Measurements from ENCODE around the gene ERFL.

The ERFL gene

GRCh38 chr19:41923045-41923788 is 5.0 kb downstream of the ERFL start:
- no peak for TF ChIP-seq CTCF (conservative IDR thresholded peaks at IDR 0.05)
- no peak overlapping the region for H3K27ac ChIP-seq

DNA sequence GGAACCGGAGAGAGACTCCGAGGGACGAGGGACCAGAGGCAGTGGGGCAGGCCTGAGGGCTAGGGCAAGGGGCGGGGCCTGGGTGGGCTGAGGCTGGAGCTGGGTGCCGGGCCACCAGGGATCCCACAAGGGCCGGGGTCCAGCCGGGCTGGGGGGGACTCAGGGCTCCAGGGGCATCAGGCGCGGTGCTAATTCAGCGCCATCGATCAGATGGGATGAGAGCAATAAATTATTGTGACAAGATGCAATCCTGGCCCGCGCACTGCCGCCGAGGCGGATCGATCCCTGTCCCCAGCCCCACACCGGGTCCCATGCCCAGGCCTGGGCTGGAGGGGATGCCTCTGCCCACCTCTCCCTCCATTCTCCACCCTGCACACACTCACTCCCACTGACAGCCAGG is 5.7 kb downstream of the ERFL start:
- no peak for TF ChIP-seq CTCF (conservative IDR thresholded peaks at IDR 0.05)
- H3K27ac ChIP-seq: no peak overlapping the region

- TF ChIP-seq CTCF (conservative IDR thresholded peaks at IDR 0.05): no peak
- H3K27ac ChIP-seq: no peak overlapping the region
Measured at GRCh38 chr19:41921577-41922576, 6.4 kb downstream of the ERFL start.

DNA sequence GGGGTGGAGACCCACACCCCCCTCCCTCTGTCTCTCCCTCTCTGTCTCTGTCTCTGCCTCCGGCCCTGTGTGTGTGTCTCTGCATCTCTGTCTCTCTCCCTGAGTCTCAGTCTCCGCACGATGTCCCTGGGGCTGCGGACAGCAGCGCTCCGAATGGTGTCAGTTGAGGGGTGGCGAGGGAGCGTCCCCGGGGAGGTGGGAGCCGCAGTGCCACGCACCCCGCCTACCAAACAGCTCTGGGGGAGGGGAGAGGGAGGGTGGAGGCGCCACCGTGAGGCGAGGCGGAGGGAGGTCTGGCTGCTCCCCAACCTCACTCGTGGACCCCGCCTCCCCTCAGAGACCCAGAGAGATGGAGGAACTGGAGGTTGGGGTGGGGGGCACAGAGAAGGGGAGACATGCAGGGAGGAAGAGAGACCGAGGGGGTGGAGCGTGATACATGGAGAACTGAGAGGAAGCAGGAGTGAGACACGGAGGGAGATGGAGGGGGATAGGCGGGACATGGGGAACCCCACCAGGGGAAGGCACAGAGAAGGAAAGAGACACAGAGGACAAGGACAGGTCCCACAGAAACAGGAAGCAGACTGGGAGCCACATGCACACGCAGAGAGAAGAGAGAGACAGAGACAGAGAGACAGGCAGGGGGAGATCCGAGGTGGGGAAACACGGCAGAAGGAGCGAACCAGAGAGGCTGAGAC is 7.2 kb downstream of the ERFL start:
- no peak for TF ChIP-seq CTCF (conservative IDR thresholded peaks at IDR 0.05)
- no peak overlapping the region for H3K27ac ChIP-seq

DNA sequence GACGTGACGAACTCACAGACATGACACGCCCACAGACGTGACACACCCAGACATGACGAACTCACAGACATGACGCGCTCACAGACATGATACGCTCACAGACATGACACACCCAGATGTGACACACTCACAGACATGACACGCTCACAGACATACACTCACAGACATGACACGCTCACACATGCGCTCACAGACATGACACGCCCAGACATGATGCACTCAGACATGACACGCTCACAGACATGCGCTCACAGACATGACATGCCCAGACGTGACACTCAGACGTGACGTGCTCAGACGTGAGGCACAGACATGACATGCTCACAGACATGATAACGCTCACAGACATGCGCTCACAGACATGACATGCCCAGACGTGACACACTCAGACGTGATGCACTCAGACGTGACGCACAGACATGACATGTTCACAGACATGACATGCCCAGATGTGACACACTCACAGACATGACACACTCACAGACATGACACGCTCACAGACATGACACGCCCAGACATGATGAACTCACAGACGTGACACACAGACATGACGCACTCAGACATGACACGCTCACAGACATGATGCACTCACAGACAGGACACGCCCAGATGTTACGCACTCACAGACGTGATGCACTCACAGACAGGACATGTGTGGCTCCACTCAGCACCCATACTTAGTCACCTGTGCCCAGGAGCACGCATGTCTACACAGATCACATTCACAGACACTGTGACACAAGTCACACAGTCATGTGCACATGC is 8.1 kb downstream of the ERFL start:
- TF ChIP-seq CTCF (conservative IDR thresholded peaks at IDR 0.05): no peak
- H3K27ac ChIP-seq: no peak overlapping the region

GRCh38 chr19:41918653-41919244 is 9.5 kb downstream of the ERFL start:
- H3K27ac ChIP-seq: no peak overlapping the region
- no peak for TF ChIP-seq CTCF (conservative IDR thresholded peaks at IDR 0.05)
